HG02970 (cell line): Measurements from ENCODE around the gene EXOSC5.

Experiments used
- ATAC-seq: cut with Tn5 transposase; IDR thresholded peaks from one replicate; pipeline ENCODE4 v1.9.1; 2021; ENCODE audit warnings: mild to moderate bottlenecking, moderate library complexity, moderate number of reproducible peaks; ENCODE audit not compliant: unreplicated experiment, low FRiP score

EXOSC5 gene

GRCh38 chr19:41426952-41427646 lies 29.9 kb upstream of the EXOSC5 start, which contains the start of gene B3GNT8:
TSS of gene B3GNT8 (minus strand) at chr19:41427374. CDS start at chr19:41426778, 596 bp downstream.
- ATAC-seq = no peak

- no peak for ATAC-seq
These were observed 29.1 kb upstream of the EXOSC5 start for GRCh38 chr19:41426116-41426841.

DNA sequence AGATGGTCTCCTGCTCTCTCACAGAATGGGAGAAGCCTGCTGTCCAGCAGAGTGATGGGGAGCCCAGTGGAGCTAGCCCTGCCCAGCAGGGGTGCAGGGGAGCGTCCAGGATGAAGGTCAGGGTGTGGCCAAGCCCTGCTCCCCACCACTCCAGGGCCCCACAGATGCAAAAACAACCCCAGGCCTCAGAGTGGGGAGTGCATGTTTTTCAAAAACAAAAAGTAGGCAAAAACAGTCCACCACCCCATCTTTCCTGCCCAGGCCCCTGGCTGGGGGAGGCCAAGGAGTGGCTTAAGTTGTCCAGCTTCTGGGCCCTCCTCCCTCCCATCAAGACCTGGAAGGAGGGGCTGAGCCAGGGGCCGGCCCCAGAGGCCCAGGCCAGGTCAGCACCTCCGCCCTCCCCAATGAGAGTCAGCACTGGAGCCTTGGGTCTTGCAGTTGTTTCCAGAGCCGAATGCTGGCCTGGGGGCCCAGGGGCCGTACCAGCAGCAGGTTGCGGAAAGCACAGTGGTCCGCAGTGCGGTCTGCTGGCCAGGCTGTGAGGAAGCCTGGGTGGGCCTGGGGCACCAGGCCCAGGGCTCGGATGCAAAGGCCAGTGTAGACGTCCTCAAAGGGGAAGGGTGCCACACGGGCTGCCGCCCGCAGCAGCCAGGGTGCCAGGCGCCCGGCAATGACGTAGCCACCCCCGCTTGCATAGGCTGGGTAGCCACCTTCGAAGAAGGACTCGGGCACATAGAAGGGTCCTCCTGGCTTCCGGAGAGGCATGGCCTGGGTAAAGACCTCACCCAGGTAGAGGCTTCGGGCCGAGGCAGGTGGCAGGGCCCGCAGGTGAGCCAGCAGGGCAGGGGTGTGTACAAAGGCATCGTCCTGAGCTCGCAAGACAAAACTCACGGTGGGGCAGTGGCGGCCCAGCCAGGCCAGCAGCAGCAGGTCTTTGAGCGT lies 28.3 kb upstream of the EXOSC5 start:
- no peak for ATAC-seq

DNA sequence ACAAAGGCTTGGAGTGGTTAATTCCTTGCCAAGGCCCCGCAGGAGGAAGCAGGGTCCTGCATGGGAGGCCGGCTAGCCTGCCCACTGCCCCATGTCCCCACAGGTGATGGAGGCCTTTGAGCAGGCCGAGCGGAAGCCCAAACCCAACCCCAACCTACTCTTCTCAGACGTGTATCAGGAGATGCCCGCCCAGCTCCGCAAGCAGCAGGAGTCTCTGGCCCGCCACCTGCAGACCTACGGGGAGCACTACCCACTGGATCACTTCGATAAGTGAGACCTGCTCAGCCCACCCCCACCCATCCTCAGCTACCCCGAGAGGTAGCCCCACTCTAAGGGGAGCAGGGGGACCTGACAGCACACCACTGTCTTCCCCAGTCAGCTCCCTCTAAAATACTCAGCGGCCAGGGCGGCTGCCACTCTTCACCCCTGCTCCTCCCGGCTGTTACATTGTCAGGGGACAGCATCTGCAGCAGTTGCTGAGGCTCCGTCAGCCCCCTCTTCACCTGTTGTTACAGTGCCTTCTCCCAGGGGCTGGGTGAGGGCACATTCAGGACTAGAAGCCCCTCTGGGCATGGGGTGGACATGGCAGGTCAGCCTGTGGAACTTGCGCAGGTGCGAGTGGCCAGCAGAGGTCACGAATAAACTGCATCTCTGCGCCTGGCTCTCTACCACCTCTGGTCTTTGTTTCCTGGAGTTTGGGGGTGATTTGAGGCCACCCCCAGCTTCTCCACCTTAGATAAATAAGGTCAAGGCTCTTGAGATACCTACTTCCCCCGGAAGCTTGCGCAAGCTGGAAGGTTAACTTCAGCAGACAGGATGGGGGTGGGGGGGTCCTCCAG lies 27.4 kb upstream of the EXOSC5 start:
- no peak for ATAC-seq

GRCh38 chr19:41422955-41423354 lies 25.8 kb upstream of the EXOSC5 start:
- ATAC-seq = no peak

GRCh38 chr19:41422456-41422855 lies 25.3 kb upstream of the EXOSC5 start:
- no peak for ATAC-seq

DNA sequence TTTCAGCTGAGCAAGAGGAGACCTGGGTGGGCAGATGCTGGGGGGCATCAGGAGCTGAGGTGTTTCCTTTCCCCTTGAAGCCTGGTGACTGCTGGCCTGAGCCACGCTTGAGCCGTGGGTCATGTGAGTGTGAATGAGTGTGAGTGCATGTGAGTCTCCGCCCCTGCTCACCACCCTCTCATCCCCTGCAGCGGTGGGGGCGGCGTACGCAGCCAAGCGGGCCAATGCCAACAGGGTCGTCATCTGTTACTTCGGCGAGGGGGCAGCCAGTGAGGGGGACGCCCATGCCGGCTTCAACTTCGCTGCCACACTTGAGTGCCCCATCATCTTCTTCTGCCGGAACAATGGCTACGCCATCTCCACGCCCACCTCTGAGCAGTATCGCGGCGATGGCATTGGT lies 24.8 kb upstream of the EXOSC5 start:
- ATAC-seq = no peak

- no peak for ATAC-seq
These were observed 24.2 kb upstream of the EXOSC5 start for GRCh38 chr19:41421314-41421713.

- no peak for ATAC-seq
These were observed 23.1 kb upstream of the EXOSC5 start for GRCh38 chr19:41420101-41420880.

DNA sequence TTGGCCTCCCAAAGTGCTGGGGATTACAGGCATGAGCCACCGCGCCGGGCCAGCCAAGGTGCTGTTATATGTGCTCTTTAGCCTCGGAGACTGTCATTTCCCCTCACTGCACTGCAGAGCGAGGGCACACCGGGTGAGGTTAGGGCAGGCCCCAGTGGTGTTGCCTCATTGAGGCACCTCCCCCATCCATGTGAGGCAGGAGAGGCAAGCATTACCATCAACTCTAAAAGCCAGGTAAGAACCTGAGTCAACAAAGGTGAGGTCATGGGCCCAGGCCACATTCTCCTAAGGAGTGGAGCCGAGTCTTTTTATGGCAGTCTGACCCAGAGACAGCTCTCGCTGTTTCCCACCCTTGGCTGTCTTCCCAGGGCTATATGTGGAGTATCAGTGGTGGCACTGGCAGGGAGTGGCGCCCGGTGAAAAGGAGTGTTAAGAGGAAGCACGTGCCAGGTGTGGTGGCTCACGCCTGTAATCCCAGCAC lies 19.1 kb upstream of the EXOSC5 start:
- ATAC-seq = no peak

GRCh38 chr19:41415154-41415571 lies 18.0 kb upstream of the EXOSC5 start:
- ATAC-seq = no peak

DNA sequence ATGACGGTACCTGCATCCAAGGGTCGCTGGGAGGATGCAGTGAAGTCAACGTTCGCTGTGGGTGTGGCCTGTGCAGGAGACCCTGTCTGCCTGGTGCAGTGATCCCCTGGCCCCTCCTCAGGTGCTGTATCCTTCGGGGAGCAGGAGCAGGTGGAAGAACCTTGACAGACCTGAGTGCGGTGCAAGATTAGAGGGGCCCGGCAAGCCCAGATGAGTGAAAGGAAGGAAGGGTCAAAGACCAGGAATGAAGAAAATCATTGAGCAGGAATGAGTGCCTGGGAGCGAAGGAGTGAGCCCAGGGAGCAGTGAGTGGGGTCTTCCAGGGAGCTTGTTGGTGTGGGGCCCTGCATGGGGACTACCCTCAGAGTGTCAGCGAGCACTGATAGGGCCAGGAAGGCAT lies 17.3 kb upstream of the EXOSC5 start:
- no peak for ATAC-seq

DNA sequence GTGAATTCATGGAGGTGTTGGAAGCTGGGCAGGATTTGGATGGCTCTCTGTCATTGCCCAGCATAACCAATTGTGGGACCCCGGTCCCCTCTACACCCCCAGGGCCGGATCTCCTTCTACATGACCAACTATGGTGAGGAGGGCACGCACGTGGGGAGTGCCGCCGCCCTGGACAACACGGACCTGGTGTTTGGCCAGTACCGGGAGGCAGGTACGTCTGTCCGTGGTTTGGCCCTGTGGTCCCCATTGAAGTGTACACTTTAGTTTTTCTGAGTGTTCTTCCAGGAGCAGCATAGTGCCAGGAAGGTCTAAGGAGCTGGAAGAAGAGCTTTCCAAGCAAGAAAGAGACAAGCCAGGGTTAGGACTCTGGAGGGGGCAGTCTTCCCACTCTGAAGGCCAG lies 16.8 kb upstream of the EXOSC5 start:
- no peak for ATAC-seq

GRCh38 chr19:41412953-41413352 lies 15.8 kb upstream of the EXOSC5 start:
- no peak for ATAC-seq

DNA sequence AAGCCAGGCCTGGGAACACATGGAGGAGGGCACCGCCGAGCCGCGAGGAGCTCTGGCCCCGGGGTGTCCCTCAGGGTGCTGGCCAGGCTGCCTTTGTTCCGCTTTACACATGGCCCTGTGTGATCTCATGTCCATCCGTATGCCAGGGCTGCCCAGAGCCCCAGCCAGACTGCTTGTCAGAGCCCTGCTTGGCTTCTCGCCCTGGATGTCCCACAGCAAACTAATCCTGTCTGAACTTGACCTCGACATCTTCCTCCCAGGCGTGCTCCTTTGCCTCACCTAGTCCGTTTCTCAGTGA lies 14.8 kb upstream of the EXOSC5 start:
- no peak for ATAC-seq

DNA sequence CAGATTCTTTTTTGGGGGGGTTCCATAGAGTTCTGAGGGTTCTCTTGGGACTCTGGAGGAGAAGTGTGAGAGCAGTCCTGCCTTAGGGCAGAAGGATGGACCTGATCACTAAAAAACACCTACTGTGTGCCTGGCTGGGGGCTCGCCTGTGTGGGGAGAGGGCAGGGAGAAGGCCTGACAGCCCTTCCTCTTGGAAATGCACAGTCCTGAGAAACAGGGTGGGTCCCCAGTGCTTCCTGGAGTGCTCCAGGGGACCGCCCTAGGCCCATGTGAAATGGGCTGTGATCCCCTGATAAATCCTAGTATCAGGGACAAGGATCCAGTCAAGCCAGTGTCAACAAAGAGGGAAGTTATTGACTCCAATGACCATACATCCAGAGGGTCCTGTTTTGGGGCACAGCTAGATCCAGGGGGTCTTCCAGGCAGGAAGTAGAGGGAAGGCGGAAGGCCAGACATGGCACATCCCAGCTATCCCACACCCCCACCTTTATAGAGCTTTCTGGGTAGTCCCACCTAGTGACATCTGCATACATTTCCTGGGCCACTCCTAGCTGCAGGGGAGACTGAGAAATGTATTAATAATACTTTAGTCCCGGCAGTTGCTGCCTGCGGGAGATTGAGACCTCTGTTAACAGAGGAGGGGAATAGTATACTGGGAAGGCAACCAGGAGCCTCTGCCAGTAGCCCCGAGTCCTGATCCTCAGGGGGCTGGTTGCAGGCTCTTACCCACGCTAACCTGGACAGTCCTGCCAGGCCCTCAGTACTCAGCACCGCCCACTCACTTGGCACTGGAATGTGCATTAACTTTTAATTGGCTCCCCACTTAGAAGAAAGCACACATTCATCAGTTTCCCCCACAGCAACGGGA lies 14.2 kb upstream of the EXOSC5 start:
- ATAC-seq = no peak

DNA sequence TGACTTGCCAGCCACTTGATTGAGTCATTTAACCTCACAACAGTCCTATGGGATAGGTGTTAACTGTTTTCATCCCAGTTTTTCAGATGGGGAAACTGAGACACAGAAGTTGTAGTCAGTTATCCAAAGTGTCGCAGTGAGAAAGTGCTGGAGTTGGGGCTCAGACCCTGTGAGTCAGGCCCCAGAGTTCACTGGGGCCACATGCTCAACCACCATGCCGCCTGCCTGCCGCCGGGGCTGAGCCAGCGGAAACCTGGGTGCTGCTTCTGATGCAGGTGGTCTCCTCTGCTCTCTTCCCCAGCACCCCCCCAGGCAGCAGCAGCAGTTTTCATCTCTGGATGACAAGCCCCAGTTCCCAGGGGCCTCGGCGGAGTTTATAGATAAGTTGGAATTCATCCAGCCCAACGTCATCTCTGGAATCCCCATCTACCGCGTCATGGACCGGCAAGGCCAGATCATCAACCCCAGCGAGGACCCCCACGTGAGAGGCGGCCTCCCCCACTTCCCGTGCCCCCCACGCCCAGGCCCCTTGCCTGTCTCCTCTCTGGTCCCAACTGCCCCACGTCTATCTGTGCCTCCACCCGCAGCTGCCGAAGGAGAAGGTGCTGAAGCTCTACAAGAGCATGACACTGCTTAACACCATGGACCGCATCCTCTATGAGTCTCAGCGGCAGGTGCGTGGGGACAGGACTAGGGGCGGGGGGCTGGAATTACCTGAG lies 13.3 kb upstream of the EXOSC5 start:
- ATAC-seq = no peak

- no peak for ATAC-seq
These were observed 12.1 kb upstream of the EXOSC5 start for GRCh38 chr19:41409288-41409687.
